Esophagus muscularis mucosa (tissue), 4 donors: Measurements from ENCODE around the gene UBAP2L.

Experiments
- CTCF ChIP-seq, 3 experiments: fragments of 200-600 bp in 2 of 3; fragments of 450-650 bp in 1 of 3; sonication (generic) in 2 of 3; IDR thresholded peaks; one replicate each; pipeline ENCODE4 v1.5.1; 2017 to 2019; ENCODE audit warnings: antibody characterized with exemption in 3 of 3, mild to moderate bottlenecking in 2 of 3, moderate library complexity in 1 of 3
- EP300 ChIP-seq: sonication (generic); formaldehyde crosslinking; IDR thresholded peaks from one replicate; pipeline ENCODE4 v1.6.1; 2017; ENCODE audit warnings: antibody characterized with exemption
- POLR2AphosphoS5 ChIP-seq, 2 donors: sonication (generic); formaldehyde crosslinking; IDR thresholded peaks; one replicate each; pipeline ENCODE4 v1.6.1; 2017; ENCODE audit warnings: antibody characterized with exemption in 2 of 2

- TF ChIP-seq CTCF (IDR thresholded peaks at IDR 0.05) (no peak), EP300 (no peak), POLR2AphosphoS5 (IDR thresholded peaks at IDR 0.05) (no peak)
These were observed 74.9 kb downstream of the UBAP2L start for GRCh38 chr1:154295408-154296235.
